ENCODE results near the gene KDM2A. TPM values are rescaled to one million over a fixed set of nuclear protein-coding genes. Genes with fewer than 3 reads are reported as not detected.
A peak's percentile ranks its signal among the peaks of the same experiment; 100 is the strongest.

Gene KDM2A
- total RNA-seq, 1 experiment from 2014 or later = 120 TPM

DNA sequence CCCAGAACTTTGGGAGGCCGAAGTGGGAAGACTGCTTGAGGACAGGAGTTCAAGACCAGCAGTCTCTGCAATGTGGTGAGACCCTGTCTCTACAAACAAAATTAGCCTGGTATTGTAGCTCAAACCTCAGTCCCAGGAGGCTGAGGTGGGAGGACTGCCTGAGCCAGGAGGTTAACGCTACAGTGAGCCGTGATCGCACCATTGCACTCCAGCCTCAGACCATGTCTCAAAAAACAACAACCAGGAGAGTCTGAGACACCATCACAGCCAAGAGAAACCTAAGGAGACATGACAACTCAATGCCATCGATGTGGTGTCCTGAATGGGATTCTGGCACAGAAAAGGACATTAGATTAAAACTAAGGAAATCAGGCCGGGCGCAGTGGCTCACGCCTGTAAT, 28.3 kb upstream of the KDM2A start:
- Histone ChIP-seq H3K9me3 (ENCODE audit: insufficient read depth, low read depth) (no peaks in the 10 kb centered on the region), H3K4me2 (no peak overlapping the region), H3K4me1 (replicated peaks; ENCODE audit: insufficient read depth) (no peaks in the 10 kb centered on the region), H3K79me2 (ENCODE audit: low read depth) (no peaks in the 10 kb centered on the region), H3K9me2 (ENCODE audit: insufficient read depth) (no peaks in the 10 kb centered on the region), H3K4me3 (no peak overlapping the region), H3K27ac (no peak overlapping the region), H2AFZ (no peak overlapping the region), H3F3A (ENCODE audit: insufficient read depth, low read depth) (peaks cover 4% of the 10 kb centered on the region; the same call in 1 of the 2 replicates), H3K36me3 (ENCODE audit: low read depth) (no peaks in the 10 kb centered on the region), H4K20me1 (ENCODE audit: insufficient read depth) (no peaks in the 10 kb centered on the region), H3K27me3 (ENCODE audit: insufficient read depth, low read depth) (no peaks in the 10 kb centered on the region)
- POLR2A ChIA-PET (ENCODE audit: unreplicated experiment) = no interaction called here
- BruUV-seq (replicated peaks) = no TSS peak
- no peak for TF ChIP-seq EZH2 (IDR thresholded peaks at IDR 0.05; ENCODE audit: low read depth)
- TF ChIP-seq, protein P1, sequence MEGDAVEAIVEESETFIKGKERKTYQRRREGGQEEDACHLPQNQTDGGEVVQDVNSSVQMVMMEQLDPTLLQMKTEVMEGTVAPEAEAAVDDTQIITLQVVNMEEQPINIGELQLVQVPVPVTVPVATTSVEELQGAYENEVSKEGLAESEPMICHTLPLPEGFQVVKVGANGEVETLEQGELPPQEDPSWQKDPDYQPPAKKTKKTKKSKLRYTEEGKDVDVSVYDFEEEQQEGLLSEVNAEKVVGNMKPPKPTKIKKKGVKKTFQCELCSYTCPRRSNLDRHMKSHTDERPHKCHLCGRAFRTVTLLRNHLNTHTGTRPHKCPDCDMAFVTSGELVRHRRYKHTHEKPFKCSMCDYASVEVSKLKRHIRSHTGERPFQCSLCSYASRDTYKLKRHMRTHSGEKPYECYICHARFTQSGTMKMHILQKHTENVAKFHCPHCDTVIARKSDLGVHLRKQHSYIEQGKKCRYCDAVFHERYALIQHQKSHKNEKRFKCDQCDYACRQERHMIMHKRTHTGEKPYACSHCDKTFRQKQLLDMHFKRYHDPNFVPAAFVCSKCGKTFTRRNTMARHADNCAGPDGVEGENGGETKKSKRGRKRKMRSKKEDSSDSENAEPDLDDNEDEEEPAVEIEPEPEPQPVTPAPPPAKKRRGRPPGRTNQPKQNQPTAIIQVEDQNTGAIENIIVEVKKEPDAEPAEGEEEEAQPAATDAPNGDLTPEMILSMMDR (conservative IDR thresholded peaks at IDR 0.05) = no peak
- CTCF ChIA-PET = no interaction called here
- DNase-seq = no peak
- intact Hi-C loops (cut with micrococcal nuclease; ENCODE audit: unreplicated experiment) = no loop called here

DNA sequence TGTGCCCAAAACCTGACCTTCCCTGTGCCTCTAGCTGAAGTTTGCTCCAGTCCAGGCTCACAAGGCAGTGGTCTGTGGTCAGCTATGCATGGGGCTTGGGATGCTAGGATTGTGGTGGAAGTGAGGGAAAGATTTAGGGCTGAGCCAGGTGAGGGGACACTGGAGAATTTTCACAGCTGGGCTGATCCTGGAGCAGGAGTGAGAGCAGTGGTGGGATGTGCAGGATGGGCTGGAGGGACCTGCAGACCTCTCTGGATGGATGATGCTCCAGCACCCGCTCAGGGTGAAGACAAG, 23.9 kb upstream of the KDM2A start:
- Histone ChIP-seq H3K9me3 (ENCODE audit: insufficient read depth, low read depth) (no peaks in the 10 kb centered on the region), H3K4me3 (no peak overlapping the region), H2AFZ (no peak overlapping the region), H3K4me2 (no peak overlapping the region), H3K9me2 (ENCODE audit: insufficient read depth) (no peaks in the 10 kb centered on the region), H3K27me3 (ENCODE audit: insufficient read depth, low read depth) (no peaks in the 10 kb centered on the region), H3K27ac (no peak overlapping the region), H3F3A (ENCODE audit: insufficient read depth, low read depth) (peaks cover 4% of the 10 kb centered on the region; the same call in 1 of the 2 replicates), H3K79me2 (ENCODE audit: low read depth) (no peaks in the 10 kb centered on the region), H3K4me1 (replicated peaks; ENCODE audit: insufficient read depth) (no peaks in the 10 kb centered on the region), H3K36me3 (ENCODE audit: low read depth) (no peaks in the 10 kb centered on the region), H4K20me1 (ENCODE audit: insufficient read depth) (no peaks in the 10 kb centered on the region)
- CTCF ChIA-PET = interaction anchor here (0.7 kb wide), 2 partner anchors 32 to 673 kb away, joined by 3 to 7 read pairs; no protein-coding TSS in a partner anchor
- TF ChIP-seq EZH2 (IDR thresholded peaks at IDR 0.05; ENCODE audit: low read depth) = no peak
- TF ChIP-seq, protein P1 (conservative IDR thresholded peaks at IDR 0.05) = peak; percentile 38; the same call in 1 of the 2 replicates
- BruUV-seq (replicated peaks) = no TSS peak
- DNase-seq = no peak
- POLR2A ChIA-PET (ENCODE audit: unreplicated experiment) = interaction anchor here (0.6 kb wide), 1 partner anchor 153 kb away, joined by 4 read pairs; no protein-coding TSS in a partner anchor
- intact Hi-C loops (cut with micrococcal nuclease; ENCODE audit: unreplicated experiment) = no loop called here

- no peak overlapping the region for H2AFZ ChIP-seq
- intact Hi-C loops (cut with micrococcal nuclease; ENCODE audit: unreplicated experiment) = no loop called here
- ChIA-PET POLR2A (ENCODE audit: unreplicated experiment) (no interaction called here), CTCF (no interaction called here)
- no peak overlapping the region for H3K27ac ChIP-seq
- H4K20me1 ChIP-seq (ENCODE audit: insufficient read depth) = no peaks in the 10 kb centered on the region
- no peaks in the 10 kb centered on the region for H3K9me2 ChIP-seq (ENCODE audit: insufficient read depth)
- no peak overlapping the region for H3K4me2 ChIP-seq
- no peak for DNase-seq
- no peaks in the 10 kb centered on the region for H3K36me3 ChIP-seq (ENCODE audit: low read depth)
- no TSS peak for BruUV-seq (replicated peaks)
- H3K27me3 ChIP-seq (ENCODE audit: insufficient read depth, low read depth) = no peaks in the 10 kb centered on the region
- H3K4me3 ChIP-seq = no peak overlapping the region
- H3F3A ChIP-seq (ENCODE audit: insufficient read depth, low read depth) = no peaks in the 10 kb centered on the region
- TF ChIP-seq EZH2 (IDR thresholded peaks at IDR 0.05; ENCODE audit: low read depth) = no peak
- TF ChIP-seq, protein P1 (conservative IDR thresholded peaks at IDR 0.05) = no peak
- H3K4me1 ChIP-seq (replicated peaks; ENCODE audit: insufficient read depth) = no peaks in the 10 kb centered on the region
- H3K9me3 ChIP-seq (ENCODE audit: insufficient read depth, low read depth) = no peaks in the 10 kb centered on the region
- H3K79me2 ChIP-seq (ENCODE audit: low read depth) = no peaks in the 10 kb centered on the region
Observed at GRCh38 chr11:67098799-67099429, 20.1 kb upstream of the KDM2A start.
